Activated T-cell treated with anti-CD3 and anti-CD28 coated beads for 1 hour (primary cell): ENCODE data around the gene EPB41L3.

Source experiments
- DNase-seq: peaks from one replicate; pipeline ENCODE4 v3.0.0-alpha.2; 2020; ENCODE audit warnings: low read depth

EPB41L3 gene

GRCh38 chr18:5413447-5413846 lies 130.3 kb downstream of the EPB41L3 start:
- DNase-seq: no peak

- DNase-seq: no peak
These were observed 133.2 kb downstream of the EPB41L3 start for GRCh38 chr18:5410582-5410981.

- DNase-seq: no peak
These were observed 145.5 kb downstream of the EPB41L3 start for GRCh38 chr18:5398269-5398668.

GRCh38 chr18:5397102-5397501 lies 146.7 kb downstream of the EPB41L3 start:
- no peak for DNase-seq

- DNase-seq: no peak
These were observed 147.8 kb downstream of the EPB41L3 start for GRCh38 chr18:5395860-5396448.

- no peak for DNase-seq
These were observed 150.0 kb downstream of the EPB41L3 start for GRCh38 chr18:5393779-5394178.

- no peak for DNase-seq
These were observed 152.4 kb downstream of the EPB41L3 start for GRCh38 chr18:5391409-5391808.

- no peak for DNase-seq
These were observed 154.4 kb downstream of the EPB41L3 start for GRCh38 chr18:5389356-5389755.

GRCh38 chr18:5388896-5389295 lies 154.9 kb downstream of the EPB41L3 start:
- DNase-seq: no peak

GRCh38 chr18:5380586-5380985 lies 163.2 kb downstream of the EPB41L3 start:
- DNase-seq: no peak

GRCh38 chr18:5376986-5377385 lies 166.8 kb downstream of the EPB41L3 start:
- no peak for DNase-seq

GRCh38 chr18:5370332-5370731 lies 173.5 kb downstream of the EPB41L3 start:
- DNase-seq: no peak

- DNase-seq: no peak
These were observed 174.3 kb downstream of the EPB41L3 start for GRCh38 chr18:5369513-5369912.

- DNase-seq: no peak
These were observed 178.4 kb downstream of the EPB41L3 start for GRCh38 chr18:5365443-5365842.

GRCh38 chr18:5350636-5351035 lies 193.2 kb downstream of the EPB41L3 start:
- DNase-seq: no peak
